Activated naive CD8-positive, alpha-beta T cell treated with anti-CD3 and anti-CD28 coated beads, Interleukin-2, amount 10 ng/mL, durations not matched to agents 7 days and 5 days (primary cell): ENCODE data around the gene NKAPL. TPM values are rescaled to one million over a fixed set of nuclear protein-coding genes. Genes with fewer than 3 reads are reported as not detected.

Experiments
- ATAC-seq: fragments of 150-1000 bp; cut with Tn5 transposase; one replicate; pipeline ENCODE4 v1.10.0; 2021; ENCODE audit warnings: low read depth, moderate library complexity
- POLR2A ChIA-PET: fragments of 350-600 bp; sonication (Branson Sonifier 250); formaldehyde crosslinking; loops from one replicate; lab custom pipeline; 2021; ENCODE audit warnings: antibody characterized with exemption; lab: Charles Lee
- DNase-seq: peaks from one replicate; pipeline ENCODE4 v3.0.0; 2021
- H3K27ac Mint-ChIP-seq: one replicate; pipeline ENCODE4 v1.8.0; 2022; ENCODE audit warnings: mild to moderate bottlenecking, mixed read lengths
- H3K27me3 Mint-ChIP-seq: one replicate; pipeline ENCODE4 v1.8.0; 2022; ENCODE audit warnings: mild to moderate bottlenecking, moderate library complexity, mixed read lengths
- H3K36me3 Mint-ChIP-seq: one replicate; pipeline ENCODE4 v1.8.0; 2021; ENCODE audit warnings: mild to moderate bottlenecking, mixed read lengths
- H3K4me1 Mint-ChIP-seq: one replicate; pipeline ENCODE4 v1.8.0; 2021; ENCODE audit warnings: mixed read lengths
- H3K4me3 Mint-ChIP-seq: one replicate; pipeline ENCODE4 v1.8.0; 2022; ENCODE audit warnings: mild to moderate bottlenecking, moderate library complexity, mixed read lengths
- H3K9me3 Mint-ChIP-seq: one replicate; pipeline ENCODE4 v1.8.0; 2021; ENCODE audit warnings: mixed read lengths
- total RNA-seq, 2 experiments: library from RNA; stranded (reverse); gene quantifications; one replicate each; pipeline ENCODE4 v1.2.3, GENCODE V29; 2021

The NKAPL gene
- total RNA-seq, 2 experiments from 2014 or later: not detected

DNA sequence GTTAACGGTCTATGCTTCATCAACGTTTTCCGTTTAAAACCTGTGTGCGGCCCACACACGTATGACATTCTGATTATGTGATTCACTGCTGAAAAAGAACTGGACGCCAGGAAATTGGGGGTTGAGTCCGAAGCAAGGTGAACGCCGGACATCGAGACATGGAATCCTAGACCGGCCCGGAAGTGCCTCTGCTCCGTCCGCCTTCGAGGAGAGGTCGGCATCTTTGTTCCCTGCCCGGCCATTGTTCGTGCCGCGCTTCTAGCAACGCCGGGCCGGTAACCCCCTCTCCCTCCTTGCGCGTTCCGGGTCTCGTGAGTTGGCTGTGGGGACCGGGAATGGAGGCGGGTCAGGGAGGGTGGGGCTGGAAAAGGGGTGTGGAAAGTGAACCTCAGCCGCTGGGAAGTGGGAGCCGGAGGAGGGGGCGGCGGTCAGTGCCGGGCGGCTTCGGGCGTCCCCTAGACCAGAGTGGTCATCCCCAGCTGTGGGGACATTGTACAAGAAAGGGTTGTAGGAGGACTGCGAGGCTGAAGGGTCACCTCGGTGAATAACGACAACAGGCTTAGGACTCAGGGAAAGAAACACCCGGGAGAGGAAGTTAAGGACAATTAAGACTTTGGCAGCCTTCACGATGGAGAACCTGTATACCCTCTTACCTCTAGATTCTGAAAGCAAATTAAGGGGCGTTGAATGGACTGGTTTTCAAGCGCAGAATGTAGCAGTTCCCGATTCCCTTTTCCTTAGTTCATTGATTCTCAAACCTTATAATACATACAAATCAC lies 33.9 kb upstream of the NKAPL start, which contains the start of gene ZSCAN9:
TSS of gene ZSCAN9 (plus strand) at position 220 of the 779 bp plus-strand sequence. CDS start 1,810 bp downstream, outside the sequence.
- Mint-ChIP-seq H3K9me3 (no peaks in the 10 kb centered on the region), H3K27me3 (peaks cover 41% of the 10 kb centered on the region), H3K27ac (peak within 1 kb of the TSS; percentile 72), H3K4me1 (peaks cover 33% of the 10 kb centered on the region), H3K36me3 (peaks cover 21% of the 10 kb centered on the region), H3K4me3 (peak within 1 kb of the TSS; percentile 86)
- POLR2A ChIA-PET: no interaction called here
- ATAC-seq (peak; percentile 71), DNase-seq (peak; percentile 53)

GRCh38 chr6:28226460-28226859 lies 32.6 kb upstream of the NKAPL start:
- no peaks in the 10 kb centered on the region for H3K9me3 Mint-ChIP-seq
- ATAC-seq (no peak), DNase-seq (no peak)
- peaks cover 29% of the 10 kb centered on the region for H3K27me3 Mint-ChIP-seq
- H3K27ac Mint-ChIP-seq: no peak overlapping the region
- peaks cover 33% of the 10 kb centered on the region for H3K4me1 Mint-ChIP-seq
- POLR2A ChIA-PET: no interaction called here
- H3K4me3 Mint-ChIP-seq: no peak overlapping the region
- peaks cover 31% of the 10 kb centered on the region for H3K36me3 Mint-ChIP-seq

DNA sequence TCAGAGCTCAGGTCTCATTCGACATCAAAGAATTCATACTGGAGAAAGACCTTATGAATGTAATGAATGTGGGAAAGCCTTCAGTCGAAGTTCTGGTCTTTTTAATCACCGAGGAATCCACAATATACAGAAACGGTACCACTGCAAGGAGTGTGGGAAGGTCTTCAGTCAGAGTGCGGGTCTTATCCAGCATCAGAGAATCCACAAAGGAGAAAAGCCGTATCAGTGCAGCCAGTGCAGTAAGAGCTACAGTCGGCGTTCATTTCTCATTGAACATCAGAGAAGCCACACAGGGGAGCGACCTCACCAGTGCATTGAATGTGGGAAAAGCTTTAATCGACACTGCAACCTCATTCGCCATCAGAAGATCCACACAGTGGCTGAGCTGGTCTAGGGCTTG lies 26.3 kb upstream of the NKAPL start:
- POLR2A ChIA-PET: no interaction called here

DNA sequence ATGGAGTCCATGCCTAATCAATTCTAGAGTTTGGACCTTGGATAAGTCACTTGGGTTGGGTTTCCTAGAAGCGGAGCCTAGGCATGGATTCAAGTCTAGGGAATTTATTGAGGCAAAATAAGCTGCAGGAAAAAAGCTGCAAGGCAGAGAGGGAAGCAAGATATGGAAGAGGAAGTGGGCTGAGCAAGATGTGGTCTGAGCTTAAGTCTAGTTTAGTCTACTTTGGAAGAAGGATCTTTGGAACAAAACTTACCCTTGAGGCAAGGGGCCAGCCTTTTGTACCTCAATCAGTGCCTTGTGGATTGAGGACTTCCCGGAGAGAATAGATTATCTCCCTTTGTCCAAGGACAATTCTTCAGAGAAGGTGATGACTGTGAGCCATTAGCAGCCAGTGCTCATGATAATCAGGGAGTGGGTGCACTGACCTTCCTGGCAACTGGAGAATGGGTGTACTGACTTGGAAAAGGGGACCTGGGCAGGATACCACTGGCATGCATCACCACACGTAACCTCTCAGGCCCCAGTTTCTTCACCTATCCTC lies 23.1 kb upstream of the NKAPL start:
- POLR2A ChIA-PET: no interaction called here
- H3K27ac Mint-ChIP-seq: no peak overlapping the region

More for the DNA sequence above, 26.3 kb upstream of the NKAPL start:
- DNase-seq (no peak), ATAC-seq (no peak)
- no peaks in the 10 kb centered on the region for H3K27me3 Mint-ChIP-seq
- H3K4me3 Mint-ChIP-seq: no peak overlapping the region
- peaks cover 18% of the 10 kb centered on the region for H3K4me1 Mint-ChIP-seq
- H3K27ac Mint-ChIP-seq: no peak overlapping the region
- no peaks in the 10 kb centered on the region for H3K9me3 Mint-ChIP-seq
- H3K36me3 Mint-ChIP-seq: peaks cover 41% of the 10 kb centered on the region

DNA sequence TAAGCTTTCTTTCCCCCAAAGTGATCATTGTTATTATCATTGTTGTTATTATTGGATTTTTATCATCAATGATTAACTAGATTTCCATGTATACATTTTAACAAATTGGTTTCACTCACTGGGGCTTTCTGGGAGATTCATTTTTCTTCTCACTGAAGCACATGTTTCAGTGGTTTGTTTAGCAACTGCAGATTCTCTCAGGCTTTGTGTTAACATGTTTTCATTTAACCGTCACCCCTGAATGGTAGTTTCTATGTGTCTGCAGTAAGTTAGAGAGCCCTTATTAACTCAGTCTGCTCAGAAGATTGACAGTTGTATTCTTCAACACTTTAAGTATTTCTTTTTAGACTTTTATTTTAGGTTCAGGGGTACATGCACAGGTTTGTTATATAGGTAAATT lies 19.5 kb upstream of the NKAPL start:
- peaks cover 13% of the 10 kb centered on the region for H3K36me3 Mint-ChIP-seq
- no peak for DNase-seq
- H3K9me3 Mint-ChIP-seq: peaks cover 4% of the 10 kb centered on the region
- no peaks in the 10 kb centered on the region for H3K27me3 Mint-ChIP-seq
- H3K4me3 Mint-ChIP-seq: no peak overlapping the region
- ATAC-seq: no peak
- H3K4me1 Mint-ChIP-seq: peaks cover 4% of the 10 kb centered on the region
- POLR2A ChIA-PET: no interaction called here
- H3K27ac Mint-ChIP-seq: no peak overlapping the region

More for the DNA sequence above, 23.1 kb upstream of the NKAPL start:
- Mint-ChIP-seq H3K36me3 (peaks cover 27% of the 10 kb centered on the region), H3K9me3 (peaks cover 4% of the 10 kb centered on the region), H3K4me3 (no peak overlapping the region), H3K27me3 (no peaks in the 10 kb centered on the region), H3K4me1 (peaks cover 4% of the 10 kb centered on the region)
- ATAC-seq (no peak), DNase-seq (no peak)

DNA sequence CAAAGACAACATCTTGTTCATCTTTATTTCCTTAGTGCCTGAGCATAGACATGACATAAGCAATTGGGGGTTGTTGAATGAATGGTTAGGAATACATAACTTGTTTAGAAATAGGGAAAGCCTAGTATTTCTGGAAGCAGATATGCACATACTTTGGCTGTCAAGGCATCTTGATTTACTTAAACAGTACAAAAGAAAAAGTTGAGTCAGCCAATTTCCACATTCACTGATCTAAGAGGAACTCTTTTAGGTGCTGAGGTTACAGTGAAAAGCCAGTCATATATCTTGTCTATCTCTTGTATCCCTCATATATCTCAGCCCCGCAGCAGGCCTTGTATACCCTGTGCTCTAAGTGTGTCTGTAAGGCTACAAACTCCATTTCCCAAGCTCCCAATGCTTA lies 18.6 kb upstream of the NKAPL start:
- no peak overlapping the region for H3K27ac Mint-ChIP-seq
- peaks cover 4% of the 10 kb centered on the region for H3K4me1 Mint-ChIP-seq
- peaks cover 18% of the 10 kb centered on the region for H3K36me3 Mint-ChIP-seq
- H3K9me3 Mint-ChIP-seq: peaks cover 4% of the 10 kb centered on the region
- DNase-seq (no peak), ATAC-seq (no peak)
- POLR2A ChIA-PET: no interaction called here
- no peaks in the 10 kb centered on the region for H3K27me3 Mint-ChIP-seq
- H3K4me3 Mint-ChIP-seq: no peak overlapping the region

- POLR2A ChIA-PET: no interaction called here
- peaks cover 42% of the 10 kb centered on the region for H3K36me3 Mint-ChIP-seq
- peaks cover 2% of the 10 kb centered on the region for H3K9me3 Mint-ChIP-seq
- no peak for DNase-seq
- no peak overlapping the region for H3K27ac Mint-ChIP-seq
- no peak overlapping the region for H3K4me3 Mint-ChIP-seq
- no peak for ATAC-seq
- H3K4me1 Mint-ChIP-seq: peaks cover 4% of the 10 kb centered on the region
- H3K27me3 Mint-ChIP-seq: no peaks in the 10 kb centered on the region
Measured at GRCh38 chr6:28243946-28244345, 15.2 kb upstream of the NKAPL start.

DNA sequence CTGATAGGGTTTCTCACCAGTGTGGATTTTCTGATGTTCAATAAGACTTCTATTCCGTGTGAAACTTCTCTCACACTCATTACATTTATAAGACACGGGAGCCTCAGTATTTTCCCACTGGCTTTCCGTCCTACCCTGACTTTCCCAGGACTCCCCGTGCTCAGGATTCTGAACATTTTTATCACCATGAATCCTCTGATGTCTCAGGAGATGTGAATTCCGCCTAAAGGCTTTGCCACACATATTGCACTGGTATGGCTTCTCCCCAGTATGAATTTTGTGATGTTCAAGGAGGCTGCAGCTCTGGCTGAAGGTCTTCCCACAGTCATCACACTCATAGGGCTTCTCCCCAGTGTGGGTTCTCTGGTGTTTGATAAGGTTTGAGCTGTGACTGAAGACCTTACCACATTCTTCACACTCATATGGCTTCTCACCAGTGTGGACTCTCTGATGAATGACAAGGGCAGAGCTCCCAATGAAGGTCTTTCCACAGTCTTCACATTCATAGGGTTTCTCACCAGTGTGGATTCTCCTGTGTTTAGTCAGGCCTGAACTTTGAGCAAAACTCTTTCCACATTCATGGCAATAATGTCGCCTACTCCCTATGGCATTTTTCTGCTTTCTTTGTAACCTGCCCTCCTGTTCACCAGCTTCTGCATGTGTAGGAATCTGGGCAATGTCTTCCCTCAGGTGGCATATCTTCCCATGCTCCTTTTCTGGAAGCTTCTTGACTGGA lies 13.7 kb upstream of the NKAPL start:
- H3K4me3 Mint-ChIP-seq: no peak overlapping the region
- H3K36me3 Mint-ChIP-seq: peaks cover 40% of the 10 kb centered on the region
- H3K27me3 Mint-ChIP-seq: no peaks in the 10 kb centered on the region
- H3K27ac Mint-ChIP-seq: no peak overlapping the region
- ATAC-seq: no peak
- H3K9me3 Mint-ChIP-seq: no peaks in the 10 kb centered on the region
- POLR2A ChIA-PET: no interaction called here
- no peak for DNase-seq
- H3K4me1 Mint-ChIP-seq: peaks cover 14% of the 10 kb centered on the region

DNA sequence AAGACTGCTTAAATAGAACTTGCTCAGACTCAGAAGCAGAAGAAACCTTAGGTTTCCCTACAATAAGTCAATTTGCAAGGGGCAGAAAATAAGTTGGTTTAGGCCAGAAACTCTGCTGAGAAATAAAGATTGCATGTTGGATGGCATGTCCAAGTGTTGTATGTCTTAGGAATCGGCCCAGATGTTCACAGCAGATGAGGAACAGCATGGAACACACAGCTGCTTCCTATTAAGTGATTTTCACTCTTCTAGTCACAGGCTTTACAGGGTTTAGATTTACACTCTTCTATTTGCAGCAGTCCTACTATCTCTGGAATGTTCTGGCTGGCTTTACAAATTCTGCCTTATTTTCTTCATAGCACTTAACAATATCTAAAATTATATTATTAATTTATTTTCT lies 10.2 kb upstream of the NKAPL start:
- peaks cover 27% of the 10 kb centered on the region for H3K4me1 Mint-ChIP-seq
- no peaks in the 10 kb centered on the region for H3K9me3 Mint-ChIP-seq
- ATAC-seq (no peak), DNase-seq (no peak)
- H3K4me3 Mint-ChIP-seq: no peak overlapping the region
- peaks cover 43% of the 10 kb centered on the region for H3K36me3 Mint-ChIP-seq
- H3K27me3 Mint-ChIP-seq: no peaks in the 10 kb centered on the region
- H3K27ac Mint-ChIP-seq: no peak overlapping the region
- POLR2A ChIA-PET: no interaction called here

DNA sequence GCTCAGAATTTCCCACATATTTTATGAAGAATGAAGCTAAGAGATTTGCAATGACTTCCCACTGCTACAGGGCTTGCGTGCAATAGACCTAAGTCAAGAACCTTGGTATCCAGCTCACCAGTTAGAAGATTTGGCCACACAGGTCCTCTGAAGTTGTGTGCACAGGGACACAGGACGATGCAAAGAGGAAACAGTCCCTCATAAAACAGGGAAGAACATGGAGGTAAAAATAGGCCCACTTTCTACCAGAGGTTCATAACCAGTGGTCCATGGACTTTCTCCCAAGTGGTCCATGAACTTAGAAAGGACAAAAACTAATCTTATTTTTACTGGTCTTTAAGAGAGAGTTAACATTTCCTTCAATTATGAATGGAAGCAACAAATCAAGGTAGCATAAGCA lies 8.3 kb upstream of the NKAPL start:
- Mint-ChIP-seq H3K9me3 (no peaks in the 10 kb centered on the region), H3K36me3 (peaks cover 29% of the 10 kb centered on the region), H3K27ac (no peak overlapping the region), H3K27me3 (no peaks in the 10 kb centered on the region), H3K4me1 (peaks cover 27% of the 10 kb centered on the region), H3K4me3 (peak overlapping the region; percentile 76)
- DNase-seq (no peak), ATAC-seq (no peak)
- POLR2A ChIA-PET: no interaction called here

DNA sequence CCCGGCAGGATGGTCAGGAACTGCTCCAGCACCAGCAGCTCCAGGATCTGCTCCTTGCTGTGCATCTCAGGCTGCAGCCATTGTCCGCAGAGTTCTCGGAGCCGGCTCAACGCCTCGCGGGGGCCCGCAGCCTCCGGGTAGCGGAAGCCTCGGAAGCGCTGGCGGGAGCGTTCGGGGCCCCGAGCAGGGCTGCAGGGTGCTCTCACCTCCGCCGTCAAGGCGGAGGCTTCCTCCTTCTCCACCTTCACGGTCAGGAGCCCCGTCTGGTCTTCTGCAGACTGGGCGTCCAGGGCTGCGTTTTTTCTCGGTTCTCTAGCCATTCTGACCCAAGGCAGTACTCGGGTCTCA lies 7.5 kb upstream of the NKAPL start:
- H3K36me3 Mint-ChIP-seq: peaks cover 22% of the 10 kb centered on the region
- peak overlapping the region; percentile 94 for H3K27ac Mint-ChIP-seq
- no peaks in the 10 kb centered on the region for H3K9me3 Mint-ChIP-seq
- H3K4me3 Mint-ChIP-seq: peak overlapping the region; percentile 91
- DNase-seq: no peak
- POLR2A ChIA-PET: interaction anchor here (1.0 to 1.8 kb wide), 7 partner anchors 12 to 361 kb away, joined by 3 to 16 read pairs (median 4); partner anchors contain the start of genes PGBD1, ZSCAN12 and ZSCAN26
- peak; percentile 83 for ATAC-seq
- peaks cover 27% of the 10 kb centered on the region for H3K4me1 Mint-ChIP-seq
- peaks cover 2% of the 10 kb centered on the region for H3K27me3 Mint-ChIP-seq

GRCh38 chr6:28252009-28252975 lies 6.8 kb upstream of the NKAPL start, which contains the start of gene ZKSCAN4:
Gene ZKSCAN4 (minus strand): TSS chr6:28252269. CDS start chr6:28251980, 289 bp downstream.
- Mint-ChIP-seq H3K27ac (peak within 1 kb of the TSS; percentile 94), H3K27me3 (peaks cover 2% of the 10 kb centered on the region), H3K4me3 (peak within 1 kb of the TSS; percentile 91), H3K36me3 (peaks cover 18% of the 10 kb centered on the region), H3K9me3 (no peaks in the 10 kb centered on the region), H3K4me1 (peaks cover 27% of the 10 kb centered on the region)
- POLR2A ChIA-PET: interaction anchor here (0.7 to 1.8 kb wide), 12 partner anchors 11 to 445 kb away, joined by 3 to 16 read pairs (median 4); partner anchors contain the start of genes PGBD1, ZKSCAN8, ZSCAN12 and ZSCAN16
- peak; percentile 66 for DNase-seq
- peak; percentile 66 for ATAC-seq
